Hematopoietic multipotent progenitor cell (in vitro differentiated cells): Measurements from ENCODE around the gene SOCS7. TPM values are rescaled to one million over a fixed set of nuclear protein-coding genes. Genes with fewer than 3 reads are reported as not detected.
"Not testable (repeated sequence)": the region's sequence is repeated elsewhere in the genome, so short reads cannot be mapped to it uniquely, and the experiment has no call there.

ENCODE experiments used
- DNase-seq, 3 donors: peaks; one replicate each; pipeline ENCODE4 v3.0.0-alpha.2; 2011 to 2015; ENCODE audit warnings: low read depth in 2 of 3, low spot score in 2 of 3
- total RNA-seq: library from RNA; depleted of rRNA; stranded (reverse); fragments of >200 nt; gene quantifications from one replicate; pipeline ENCODE4 v1.2.3, GENCODE V29; 2012

Gene SOCS7
- total RNA-seq, 1 donor, result 16.4 TPM

GRCh38 chr17:38435795-38436194 is 84.2 kb downstream of the SOCS7 start:
- no peak for DNase-seq

- DNase-seq, result no peak
Observed at GRCh38 chr17:38436386-38436785, 84.7 kb downstream of the SOCS7 start.

- DNase-seq, result not testable (repeated sequence)
Observed at GRCh38 chr17:38437313-38437712, 85.7 kb downstream of the SOCS7 start.

- no peak for DNase-seq
Observed at GRCh38 chr17:38439436-38439835, 87.8 kb downstream of the SOCS7 start.

GRCh38 chr17:38440614-38441397 is 89.2 kb downstream of the SOCS7 start:
- no peak for DNase-seq

GRCh38 chr17:38441429-38442061 is 89.9 kb downstream of the SOCS7 start:
- no peak for DNase-seq

- no peak for DNase-seq
Observed at GRCh38 chr17:38442548-38442947, 90.9 kb downstream of the SOCS7 start.

- DNase-seq, result no peak
Observed at GRCh38 chr17:38443356-38444031, 91.8 kb downstream of the SOCS7 start.

- peak in 2 of 3 donors; percentile 58 to 71 for DNase-seq
Observed at GRCh38 chr17:38444151-38444550, 92.5 kb downstream of the SOCS7 start.

- peak in 2 of 3 donors; percentile 54 to 76 for DNase-seq
Observed at GRCh38 chr17:38447502-38448085, 96.0 kb downstream of the SOCS7 start.

GRCh38 chr17:38448208-38448771 is 96.6 kb downstream of the SOCS7 start:
- DNase-seq, result no peak

- DNase-seq, result no peak
Observed at GRCh38 chr17:38449364-38449763, 97.7 kb downstream of the SOCS7 start.

GRCh38 chr17:38450557-38451029 is 98.9 kb downstream of the SOCS7 start:
- no peak for DNase-seq

- DNase-seq, result no peak
Observed at GRCh38 chr17:38451030-38451839, 99.6 kb downstream of the SOCS7 start.

- DNase-seq, result no peak
Observed at GRCh38 chr17:38451840-38452529, 100.3 kb downstream of the SOCS7 start.

- no peak for DNase-seq
Observed at GRCh38 chr17:38452719-38453118, 101.1 kb downstream of the SOCS7 start.

- DNase-seq, result peak in 1 of 3 donors; percentile 28
Observed at GRCh38 chr17:38453951-38454421, 102.3 kb downstream of the SOCS7 start.

- no peak for DNase-seq
Observed at GRCh38 chr17:38454532-38454931, 102.9 kb downstream of the SOCS7 start.
